Erythroblast (primary cell): ENCODE data around the gene PCBD1.
"Not testable (repeated sequence)": the region's sequence is repeated elsewhere in the genome, so short reads cannot be mapped to it uniquely, and the experiment has no call there.

Experiments used
- GATA1 ChIP-seq: IDR thresholded peaks from 2 replicates; pipeline ENCODE4 v1.6.1; 2011; ENCODE audit warnings: low read depth, mild to moderate bottlenecking, control low read depth, low read length, moderate library complexity
- POLR2A ChIP-seq: IDR thresholded peaks from 2 replicates; pipeline ENCODE4 v1.6.1; 2011; ENCODE audit warnings: mild to moderate bottlenecking, low read length

DNA sequence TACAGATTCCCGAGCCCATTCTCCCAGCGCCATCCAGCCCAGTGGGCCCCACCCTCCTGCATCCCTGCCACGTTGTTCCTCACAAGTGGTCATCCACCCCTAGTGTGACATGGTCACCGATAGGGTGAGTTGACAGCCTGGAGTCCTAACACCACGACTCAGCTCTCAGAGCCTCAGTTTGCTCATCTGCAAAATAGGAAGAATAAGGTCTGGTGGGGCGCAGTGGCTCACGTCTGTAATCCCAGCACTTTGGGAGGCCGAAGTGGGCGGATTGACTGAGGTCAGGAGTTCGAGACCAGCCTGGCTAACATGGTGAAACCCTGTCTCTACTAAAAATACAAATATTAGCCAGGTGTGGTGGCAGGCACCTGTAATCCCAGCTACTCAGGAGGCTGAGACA is 31.5 kb upstream of the PCBD1 start:
- not testable (repeated sequence) for TF ChIP-seq POLR2A, GATA1
